Measurements from ENCODE around the gene AATK. TPM values are rescaled to one million over a fixed set of nuclear protein-coding genes. Genes with fewer than 3 reads are reported as not detected.

AATK gene
- polyA plus RNA-seq, 1 donor (not counting 4 experiments of a cell fraction or from before 2014, with no cell fraction given): 0.16 TPM

DNA sequence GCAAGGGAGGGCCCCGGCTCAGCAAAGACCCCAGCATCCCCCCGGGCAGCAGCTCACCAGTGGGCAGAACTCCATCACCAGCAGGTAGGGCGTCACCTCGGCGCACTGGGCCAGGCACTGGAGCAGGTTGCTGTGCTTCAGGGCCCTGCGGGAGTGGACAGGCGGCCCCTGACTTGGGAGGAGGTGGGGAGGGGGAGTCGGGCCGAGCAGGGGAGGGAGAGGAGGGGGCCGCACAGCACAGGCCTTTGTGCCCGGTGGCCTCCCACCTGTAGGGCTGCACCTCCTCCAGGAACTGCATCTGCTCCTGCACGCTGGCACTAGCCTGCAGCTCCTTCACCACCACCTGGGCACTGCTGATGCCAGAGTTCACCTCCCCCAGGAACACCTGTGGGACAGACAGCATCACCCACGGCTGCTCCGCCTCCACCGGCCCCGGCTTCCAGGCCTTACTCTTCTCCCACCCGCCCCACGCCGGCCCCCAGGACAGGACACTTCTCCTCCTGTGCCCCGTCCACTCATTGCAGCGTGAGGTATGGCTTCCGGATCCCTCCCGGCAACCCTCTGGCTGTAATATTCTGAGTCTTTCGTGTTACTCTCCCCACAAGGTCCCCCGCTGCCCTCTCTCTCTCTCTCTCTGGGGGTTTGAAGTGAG, 38.4 kb downstream of the AATK start:
- Histone ChIP-seq H3K27me3 (ENCODE audit: control insufficient read depth, extremely low read depth, insufficient read depth, low read length) (peaks cover 44% of the 10 kb centered on the region), H2AFZ (ENCODE audit: control insufficient read depth, low read length) (no peak overlapping the region), H3K36me3 (ENCODE audit: control insufficient read depth in 2 of 2, extremely low read depth in 1 of 2, insufficient read depth in 2 of 2, low read length in 2 of 2) (no peaks in the 10 kb centered on the region), H3K4me2 (ENCODE audit: control insufficient read depth, extremely low read depth, insufficient read depth, low read depth, low read length) (no peak overlapping the region), H3K9ac (ENCODE audit: control insufficient read depth, extremely low read depth, insufficient read depth, low read length) (no peak overlapping the region), H3K4me1 (ENCODE audit: control insufficient read depth, extremely low read depth, insufficient read depth, low read length) (peaks cover 4% of the 10 kb centered on the region), H3K9me3 (ENCODE audit: control insufficient read depth, low read depth, low read length) (no peaks in the 10 kb centered on the region), H3K4me3 (ENCODE audit: control insufficient read depth in 2 of 3, extremely low read depth in 1 of 3, insufficient read depth in 2 of 3, low read depth in 1 of 3, low read length in 3 of 3) (no peak overlapping the region), H3K9me1 (ENCODE audit: control insufficient read depth, extremely low read depth, insufficient read depth, low read length) (no peaks in the 10 kb centered on the region), H3K27ac (ENCODE audit: control insufficient read depth, insufficient read depth, low read length) (no peak overlapping the region), H4K20me1 (ENCODE audit: control insufficient read depth, extremely low read depth, insufficient read depth, low read length) (no peaks in the 10 kb centered on the region), H3K79me2 (ENCODE audit: control insufficient read depth, insufficient read depth, low read length) (no peaks in the 10 kb centered on the region)
- FAIRE-seq: no peak
- dilution Hi-C loops (cut with MboI; ENCODE audit: extremely low pct_ligation_motif_present, low sequenced_read_pairs): no loop called here
- TF ChIP-seq EZH2 (IDR thresholded peaks at IDR 0.05; ENCODE audit: low read length): no peak
- TF ChIP-seq, protein P1, sequence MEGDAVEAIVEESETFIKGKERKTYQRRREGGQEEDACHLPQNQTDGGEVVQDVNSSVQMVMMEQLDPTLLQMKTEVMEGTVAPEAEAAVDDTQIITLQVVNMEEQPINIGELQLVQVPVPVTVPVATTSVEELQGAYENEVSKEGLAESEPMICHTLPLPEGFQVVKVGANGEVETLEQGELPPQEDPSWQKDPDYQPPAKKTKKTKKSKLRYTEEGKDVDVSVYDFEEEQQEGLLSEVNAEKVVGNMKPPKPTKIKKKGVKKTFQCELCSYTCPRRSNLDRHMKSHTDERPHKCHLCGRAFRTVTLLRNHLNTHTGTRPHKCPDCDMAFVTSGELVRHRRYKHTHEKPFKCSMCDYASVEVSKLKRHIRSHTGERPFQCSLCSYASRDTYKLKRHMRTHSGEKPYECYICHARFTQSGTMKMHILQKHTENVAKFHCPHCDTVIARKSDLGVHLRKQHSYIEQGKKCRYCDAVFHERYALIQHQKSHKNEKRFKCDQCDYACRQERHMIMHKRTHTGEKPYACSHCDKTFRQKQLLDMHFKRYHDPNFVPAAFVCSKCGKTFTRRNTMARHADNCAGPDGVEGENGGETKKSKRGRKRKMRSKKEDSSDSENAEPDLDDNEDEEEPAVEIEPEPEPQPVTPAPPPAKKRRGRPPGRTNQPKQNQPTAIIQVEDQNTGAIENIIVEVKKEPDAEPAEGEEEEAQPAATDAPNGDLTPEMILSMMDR (optimal IDR thresholded peaks at IDR 0.05 in 1 of 3, IDR thresholded peaks at IDR 0.05 in 1 of 3, conservative IDR thresholded peaks at IDR 0.05 in 1 of 3; ENCODE audit: extremely low read depth in 1 of 3, insufficient read depth in 2 of 3, low read length in 3 of 3): no peak
- DNase-seq (ENCODE audit: low read depth, low spot score): no peak

DNA sequence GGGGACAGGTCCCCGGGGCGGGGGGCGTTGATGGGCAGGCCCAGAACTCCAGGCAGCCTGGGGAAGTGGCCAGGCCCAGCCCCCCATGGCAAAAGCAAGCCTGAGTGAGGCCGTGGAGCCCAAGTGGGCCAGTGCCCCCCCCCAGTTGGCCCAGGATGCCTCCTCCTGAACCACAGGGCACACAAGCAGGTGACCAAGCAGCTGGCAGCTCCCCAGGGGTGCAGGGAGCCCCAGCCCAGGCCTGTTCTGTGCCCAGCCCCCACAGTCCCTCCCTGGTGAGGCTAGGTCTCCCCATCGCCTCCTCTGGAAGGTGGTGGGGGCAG, 38.9 kb downstream of the AATK start:
- DNase-seq (ENCODE audit: low read depth, low spot score): no peak
- H4K20me1 ChIP-seq (ENCODE audit: control insufficient read depth, extremely low read depth, insufficient read depth, low read length): no peaks in the 10 kb centered on the region
- no peak overlapping the region for H3K4me3 ChIP-seq (ENCODE audit: control insufficient read depth in 2 of 3, extremely low read depth in 1 of 3, insufficient read depth in 2 of 3, low read depth in 1 of 3, low read length in 3 of 3)
- no peak for FAIRE-seq
- H3K27ac ChIP-seq (ENCODE audit: control insufficient read depth, insufficient read depth, low read length): no peak overlapping the region
- H3K4me1 ChIP-seq (ENCODE audit: control insufficient read depth, extremely low read depth, insufficient read depth, low read length): peaks cover 4% of the 10 kb centered on the region
- H3K27me3 ChIP-seq (ENCODE audit: control insufficient read depth, extremely low read depth, insufficient read depth, low read length): peaks cover 50% of the 10 kb centered on the region
- no peaks in the 10 kb centered on the region for H3K9me3 ChIP-seq (ENCODE audit: control insufficient read depth, low read depth, low read length)
- no peak overlapping the region for H3K4me2 ChIP-seq (ENCODE audit: control insufficient read depth, extremely low read depth, insufficient read depth, low read depth, low read length)
- H3K9me1 ChIP-seq (ENCODE audit: control insufficient read depth, extremely low read depth, insufficient read depth, low read length): no peaks in the 10 kb centered on the region
- H3K9ac ChIP-seq (ENCODE audit: control insufficient read depth, extremely low read depth, insufficient read depth, low read length): no peak overlapping the region
- no peaks in the 10 kb centered on the region for H3K36me3 ChIP-seq (ENCODE audit: control insufficient read depth in 2 of 2, extremely low read depth in 1 of 2, insufficient read depth in 2 of 2, low read length in 2 of 2)
- no peak for TF ChIP-seq EZH2 (IDR thresholded peaks at IDR 0.05; ENCODE audit: low read length)
- TF ChIP-seq, protein P1 (optimal IDR thresholded peaks at IDR 0.05 in 1 of 3, IDR thresholded peaks at IDR 0.05 in 1 of 3, conservative IDR thresholded peaks at IDR 0.05 in 1 of 3; ENCODE audit: extremely low read depth in 1 of 3, insufficient read depth in 2 of 3, low read length in 3 of 3): no peak
- dilution Hi-C loops (cut with MboI; ENCODE audit: extremely low pct_ligation_motif_present, low sequenced_read_pairs): no loop called here
- H3K79me2 ChIP-seq (ENCODE audit: control insufficient read depth, insufficient read depth, low read length): no peaks in the 10 kb centered on the region
- H2AFZ ChIP-seq (ENCODE audit: control insufficient read depth, low read length): no peak overlapping the region

Data from keratinocyte (primary cell).